GM12875 (cell line): ENCODE measurements around the gene PLAU.
"Not testable (repeated sequence)": the region's sequence is repeated elsewhere in the genome, so short reads cannot be mapped to it uniquely, and the experiment has no call there.

Source experiments
- H3K4me3 ChIP-seq: one replicate; pipeline ENCODE4 v1.5.1; 2011; ENCODE audit warnings: low read depth, low read length, control low read depth
- TF ChIP-seq, protein P1 (sequence below): IDR thresholded peaks from 2 replicates; pipeline ENCODE4 v1.5.1; 2011; ENCODE audit warnings: low read depth, mild to moderate bottlenecking, control low read depth, inconsistent platforms, low read length, moderate library complexity, borderline replicate concordance; ENCODE audit not compliant: insufficient read depth

PLAU gene

DNA sequence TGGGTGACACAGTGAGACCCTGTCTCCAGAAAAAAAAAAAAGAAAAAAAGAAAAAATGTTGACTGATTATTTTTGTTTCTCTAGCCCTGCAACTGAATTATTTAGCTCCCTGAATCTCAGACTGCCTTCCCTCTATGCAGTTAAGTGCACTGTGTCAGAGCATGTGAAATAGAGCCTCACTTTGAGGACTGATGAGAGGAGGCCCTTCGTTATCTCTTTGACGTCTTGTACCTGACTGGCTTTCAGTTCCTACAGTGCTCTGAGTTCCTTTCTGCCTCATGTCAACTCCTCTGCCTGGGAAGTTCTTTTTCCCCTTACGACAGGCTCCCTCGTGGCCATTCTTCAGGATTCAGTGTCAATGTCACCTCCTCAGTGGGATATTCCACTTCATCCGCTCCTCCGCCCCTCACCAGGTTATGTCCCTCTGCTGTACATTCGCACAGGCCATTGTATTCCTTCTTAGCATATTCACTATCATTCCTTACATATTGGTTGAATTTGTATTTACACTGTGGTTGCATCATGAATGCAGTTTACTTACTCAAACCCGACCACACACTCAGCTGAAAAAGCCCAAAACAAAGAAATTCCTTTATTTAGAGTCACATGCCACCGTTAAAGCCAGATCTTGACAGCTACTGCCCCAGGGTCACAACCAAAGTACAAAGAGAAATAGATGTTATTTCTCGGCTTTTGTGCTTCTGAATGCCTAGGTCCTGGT, 18.5 kb upstream of the PLAU start:
- H3K4me3 ChIP-seq = no peak overlapping the region
- TF ChIP-seq, protein P1, sequence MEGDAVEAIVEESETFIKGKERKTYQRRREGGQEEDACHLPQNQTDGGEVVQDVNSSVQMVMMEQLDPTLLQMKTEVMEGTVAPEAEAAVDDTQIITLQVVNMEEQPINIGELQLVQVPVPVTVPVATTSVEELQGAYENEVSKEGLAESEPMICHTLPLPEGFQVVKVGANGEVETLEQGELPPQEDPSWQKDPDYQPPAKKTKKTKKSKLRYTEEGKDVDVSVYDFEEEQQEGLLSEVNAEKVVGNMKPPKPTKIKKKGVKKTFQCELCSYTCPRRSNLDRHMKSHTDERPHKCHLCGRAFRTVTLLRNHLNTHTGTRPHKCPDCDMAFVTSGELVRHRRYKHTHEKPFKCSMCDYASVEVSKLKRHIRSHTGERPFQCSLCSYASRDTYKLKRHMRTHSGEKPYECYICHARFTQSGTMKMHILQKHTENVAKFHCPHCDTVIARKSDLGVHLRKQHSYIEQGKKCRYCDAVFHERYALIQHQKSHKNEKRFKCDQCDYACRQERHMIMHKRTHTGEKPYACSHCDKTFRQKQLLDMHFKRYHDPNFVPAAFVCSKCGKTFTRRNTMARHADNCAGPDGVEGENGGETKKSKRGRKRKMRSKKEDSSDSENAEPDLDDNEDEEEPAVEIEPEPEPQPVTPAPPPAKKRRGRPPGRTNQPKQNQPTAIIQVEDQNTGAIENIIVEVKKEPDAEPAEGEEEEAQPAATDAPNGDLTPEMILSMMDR = no peak

DNA sequence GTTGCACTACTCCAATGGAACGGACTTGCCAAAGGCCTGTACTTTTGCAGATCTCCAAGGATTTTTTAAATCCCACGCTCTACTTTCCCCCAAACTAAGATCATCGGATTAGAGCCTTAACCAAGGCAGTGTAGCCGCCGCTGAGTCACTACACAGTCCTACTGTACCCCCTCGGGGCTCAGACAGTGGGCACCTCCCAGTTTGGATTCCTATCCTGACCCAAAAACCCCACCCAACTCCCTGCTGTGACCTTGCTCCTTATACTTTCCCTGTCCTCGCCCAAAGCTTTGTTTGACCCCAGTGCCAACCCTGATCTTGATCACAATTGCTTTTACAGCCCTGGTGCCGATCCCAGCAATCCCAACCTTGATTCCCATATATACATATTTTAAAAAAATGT, 17.5 kb upstream of the PLAU start:
- TF ChIP-seq, protein P1 = no peak
- no peak overlapping the region for H3K4me3 ChIP-seq

DNA sequence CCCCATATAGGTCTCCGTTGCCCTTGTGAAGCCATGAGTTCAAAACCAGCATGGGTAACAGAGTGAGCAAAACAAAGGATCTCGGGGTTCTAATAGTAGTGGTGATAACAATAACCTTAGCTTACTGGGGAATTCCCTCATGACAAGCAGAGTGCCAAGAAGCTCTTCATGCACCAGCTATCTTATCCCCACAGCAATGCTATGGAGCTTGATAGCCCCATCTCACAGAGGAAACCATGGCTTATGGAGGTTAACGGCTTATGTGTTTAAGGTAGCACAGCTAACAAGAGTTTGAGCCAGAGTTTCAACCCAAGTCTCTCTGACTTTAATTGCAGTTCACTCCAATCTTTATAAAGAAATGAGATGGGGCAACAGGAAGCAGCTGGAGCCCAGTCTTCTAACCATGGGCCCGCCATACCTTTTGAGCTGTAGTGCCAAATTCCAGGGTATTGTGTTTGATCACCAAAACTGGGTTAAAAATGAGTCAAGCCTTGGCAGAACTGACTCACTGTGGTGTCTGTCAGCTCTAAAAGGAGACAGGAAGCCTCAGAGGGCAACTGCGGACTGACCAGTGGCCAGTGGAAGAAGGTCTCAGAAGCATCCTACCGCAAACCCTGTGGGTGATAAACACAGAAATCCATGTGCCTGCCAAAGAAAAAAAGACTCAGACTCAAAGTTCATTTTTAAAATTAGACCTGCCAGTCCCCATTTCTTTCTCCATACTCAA, 16.5 kb upstream of the PLAU start:
- H3K4me3 ChIP-seq = no peak overlapping the region
- TF ChIP-seq, protein P1 = no peak

DNA sequence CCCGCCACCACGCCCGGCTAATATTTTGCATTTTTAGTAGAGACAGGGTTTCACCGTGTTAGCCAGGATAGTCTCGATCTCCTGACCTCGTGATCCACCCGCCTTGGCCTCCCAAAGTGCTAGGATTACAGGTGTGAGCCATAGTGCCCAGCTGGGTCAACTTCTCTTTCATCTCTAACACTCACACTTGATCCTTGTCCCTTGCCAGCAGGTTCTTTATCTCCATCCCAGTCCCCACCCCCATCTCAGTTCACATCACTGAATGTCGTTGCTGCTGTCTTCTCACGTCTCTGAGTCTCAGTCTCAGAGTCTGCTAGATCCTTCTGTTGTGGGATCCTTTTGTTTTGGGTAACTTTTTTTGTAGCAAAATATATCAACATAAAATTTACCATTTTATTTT, 15.6 kb upstream of the PLAU start:
- not testable (repeated sequence) for H3K4me3 ChIP-seq

DNA sequence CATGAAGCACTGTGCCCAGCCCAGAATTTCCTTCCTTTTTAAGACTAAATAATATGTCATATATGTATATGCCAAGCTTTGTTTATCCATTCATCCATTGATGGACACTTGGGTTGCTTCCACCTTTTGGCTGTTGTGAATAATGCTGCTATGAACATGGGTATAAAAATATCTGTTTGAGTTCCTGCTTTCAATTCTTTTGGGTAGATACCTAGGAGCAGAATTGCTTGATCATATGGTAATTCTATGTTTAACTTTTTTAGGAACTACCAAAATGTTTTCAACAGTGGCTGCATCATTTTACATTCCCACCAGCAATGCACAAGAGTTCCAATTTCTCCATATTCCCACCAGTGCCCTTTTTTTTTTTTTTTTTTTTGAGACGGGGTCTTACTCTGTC, 13.2 kb upstream of the PLAU start:
- no peak overlapping the region for H3K4me3 ChIP-seq
- TF ChIP-seq, protein P1 = no peak

DNA sequence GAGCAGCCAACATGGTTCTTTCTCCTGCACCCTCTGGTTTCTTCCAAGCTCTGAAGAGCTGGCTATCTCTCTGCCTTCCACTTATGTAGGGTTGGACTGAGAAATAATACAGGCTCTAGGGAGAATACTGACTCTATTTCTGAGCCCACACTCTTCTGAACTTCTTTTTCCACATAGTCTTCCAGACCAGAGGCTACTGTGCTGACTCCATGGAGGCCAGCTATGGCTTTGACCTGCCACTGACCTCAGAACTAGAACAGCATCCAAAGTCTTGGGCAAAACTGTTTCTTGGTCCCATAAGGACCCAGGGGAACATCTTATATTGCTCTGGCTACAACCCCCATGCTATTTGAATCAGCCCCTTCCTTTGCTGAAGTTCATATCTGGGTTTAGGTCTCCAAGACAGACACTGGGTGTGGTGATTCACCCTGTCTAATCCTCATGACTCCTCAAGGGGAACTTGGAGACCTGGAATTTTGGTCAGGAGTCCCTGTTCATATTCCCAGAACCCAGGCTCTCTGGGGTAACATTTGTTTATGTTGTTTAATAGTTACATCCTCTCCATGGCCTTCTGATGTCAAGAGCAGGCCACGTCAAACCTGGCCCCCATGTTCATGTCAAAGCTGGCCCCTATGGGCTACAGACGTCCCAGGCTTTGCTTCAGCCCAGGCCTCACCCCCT, 12.1 kb upstream of the PLAU start:
- TF ChIP-seq, protein P1 = no peak
- no peak overlapping the region for H3K4me3 ChIP-seq

DNA sequence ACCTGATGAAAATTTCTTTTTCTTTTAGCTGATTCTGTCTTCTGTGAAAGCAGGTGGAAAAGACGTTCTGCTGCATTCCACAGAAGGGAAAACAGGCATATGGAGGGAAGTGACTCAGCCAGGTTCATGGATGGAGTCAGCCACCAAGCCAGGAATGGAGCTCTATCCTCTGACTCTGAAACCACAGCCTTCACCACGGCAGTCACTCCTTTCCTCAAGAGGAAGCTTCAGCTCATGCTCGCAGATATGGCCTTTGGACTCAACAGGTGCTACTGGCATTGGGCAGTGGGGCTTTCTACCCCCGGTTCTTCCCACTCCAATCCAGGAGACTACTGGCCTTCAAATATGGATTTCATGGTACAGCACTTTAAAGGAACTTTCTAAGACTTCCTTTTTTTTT, 11.5 kb upstream of the PLAU start:
- no peak overlapping the region for H3K4me3 ChIP-seq
- TF ChIP-seq, protein P1 = no peak
